GM21381 (cell line): ENCODE data around the gene DNAJC5.
"Not testable (repeated sequence)": the region's sequence is repeated elsewhere in the genome, so short reads cannot be mapped to it uniquely, and the experiment has no call there.

Source experiments
- ATAC-seq: cut with Tn5 transposase; IDR thresholded peaks from one replicate; pipeline ENCODE4 v1.9.1; 2021; ENCODE audit warnings: mild to moderate bottlenecking, moderate library complexity; ENCODE audit not compliant: unreplicated experiment

The DNAJC5 gene

DNA sequence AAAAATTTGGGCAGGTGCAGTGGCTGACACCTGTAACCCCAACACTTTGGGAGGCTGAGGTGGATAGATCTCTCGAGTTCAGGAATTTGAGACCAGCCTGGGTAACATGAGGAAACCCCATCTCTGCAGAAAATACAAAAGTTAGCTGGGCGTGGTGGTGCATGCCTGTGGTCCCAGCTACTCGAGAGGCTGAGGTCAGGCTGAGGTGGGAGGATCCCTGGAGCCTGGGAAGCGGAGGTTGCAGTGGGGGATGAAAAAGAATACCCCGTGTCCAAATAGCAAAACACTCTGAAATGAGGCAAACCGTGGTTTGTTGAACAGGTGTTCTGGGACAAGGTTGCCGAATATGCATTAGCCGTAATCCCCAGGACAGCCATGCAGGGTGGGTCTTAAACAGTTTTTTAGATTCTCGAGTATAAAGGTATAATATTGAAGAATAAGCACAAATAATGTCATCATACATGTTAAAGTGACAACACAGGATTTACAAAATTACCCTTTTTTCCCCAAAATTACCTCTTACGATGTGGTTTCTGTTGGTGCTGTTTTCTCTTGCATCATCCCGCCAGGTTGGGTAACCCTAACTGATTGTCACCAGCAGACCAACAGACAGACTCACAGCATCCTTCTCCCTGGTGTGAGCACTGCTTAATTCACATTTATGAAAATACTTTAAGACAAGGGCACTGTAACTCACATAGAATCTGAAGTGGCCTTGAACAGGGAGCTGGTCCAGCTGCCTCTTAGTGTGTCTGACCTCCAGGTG, 9.1 kb downstream of the DNAJC5 start:
- no peak for ATAC-seq

DNA sequence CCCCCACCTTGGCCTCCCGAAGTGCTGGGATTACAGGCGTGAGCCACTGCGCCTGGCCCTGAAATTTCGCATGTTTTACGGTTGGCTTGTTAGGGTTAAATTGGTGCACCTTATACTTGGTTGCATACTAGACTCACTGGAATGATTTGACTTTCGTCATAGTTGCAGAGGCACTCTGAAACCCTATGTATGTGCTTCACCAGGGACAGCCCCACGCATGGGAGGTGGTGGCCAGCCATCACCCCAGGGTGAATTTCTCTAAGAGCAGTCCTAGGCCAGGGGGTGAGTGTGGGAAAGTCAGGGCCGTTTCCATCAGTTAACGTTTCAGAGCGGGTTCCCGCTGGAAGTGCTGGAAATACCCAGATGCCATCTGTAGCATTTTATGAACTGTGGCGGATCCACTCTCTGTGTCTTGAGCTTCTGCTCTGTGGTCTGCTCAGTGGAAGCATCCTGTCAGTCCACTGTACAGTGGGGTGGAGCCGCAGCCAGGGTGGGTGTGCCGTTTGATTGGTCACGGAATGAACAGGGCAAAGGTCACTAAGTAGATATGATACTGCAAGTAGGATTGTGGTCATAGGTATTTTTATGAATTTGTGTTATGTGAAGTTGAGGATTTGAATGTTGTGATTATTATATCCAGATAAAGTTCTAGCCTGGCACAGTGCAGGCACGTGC, 13.2 kb downstream of the DNAJC5 start:
- ATAC-seq = no peak

DNA sequence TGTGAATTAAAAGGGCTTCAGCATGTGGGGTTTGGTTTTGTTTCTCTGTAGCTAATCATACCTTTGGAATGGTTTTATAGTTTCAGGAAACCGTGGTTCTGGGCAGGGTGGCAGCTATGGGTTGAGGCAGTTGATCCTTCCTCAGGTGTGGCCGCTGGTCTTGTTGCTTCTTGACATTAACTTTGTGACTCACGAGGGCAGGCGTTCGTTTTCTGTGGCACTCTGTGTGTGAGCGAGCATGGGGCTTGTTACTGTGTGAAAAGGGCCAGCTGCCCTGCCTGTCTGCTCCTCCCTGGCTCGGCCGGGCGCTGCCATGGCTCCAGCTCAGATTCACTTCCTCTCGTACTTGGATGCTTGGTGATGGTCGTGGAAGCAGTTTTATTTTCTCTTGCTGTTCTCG, 16.2 kb downstream of the DNAJC5 start:
- ATAC-seq = no peak

DNA sequence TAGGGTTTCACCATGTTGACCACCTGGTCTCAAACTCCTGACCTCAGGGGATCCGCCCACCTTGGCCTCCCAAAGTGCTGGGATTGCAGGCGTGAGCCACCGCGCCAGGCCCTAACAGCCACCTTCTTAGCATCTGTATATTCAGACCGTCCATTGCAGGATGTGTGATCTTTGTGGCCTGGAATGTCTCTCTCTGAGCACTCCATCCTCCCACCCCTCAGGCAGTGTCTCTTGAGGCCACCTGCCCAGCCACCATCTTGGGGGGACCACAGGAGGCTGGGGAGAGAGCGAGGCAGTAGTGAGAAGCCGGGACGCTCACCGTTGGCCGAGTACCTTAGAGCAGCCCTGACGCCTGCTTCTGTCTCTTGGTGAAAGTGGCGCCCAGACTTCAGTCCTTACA, 18.8 kb downstream of the DNAJC5 start:
- no peak for ATAC-seq

DNA sequence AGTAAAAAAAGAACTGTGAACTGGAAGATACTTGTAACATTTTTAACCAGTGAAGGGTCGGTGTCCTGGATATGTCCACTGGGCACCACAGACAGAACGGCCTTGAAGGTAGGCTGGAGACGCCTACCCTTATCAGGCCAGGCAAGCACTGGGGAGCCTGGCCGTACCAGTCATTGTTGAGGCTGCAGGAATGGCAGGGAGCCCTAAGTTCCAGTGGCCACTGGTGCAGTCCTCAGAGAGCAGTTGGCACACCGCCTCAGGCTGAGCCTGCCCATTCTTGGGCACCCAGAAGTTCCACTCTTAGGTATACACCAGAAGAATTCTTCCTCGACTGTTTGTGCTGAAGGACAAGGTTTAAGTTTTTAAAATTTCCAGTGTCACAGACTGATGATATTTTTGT, 20.5 kb downstream of the DNAJC5 start:
- ATAC-seq = no peak

DNA sequence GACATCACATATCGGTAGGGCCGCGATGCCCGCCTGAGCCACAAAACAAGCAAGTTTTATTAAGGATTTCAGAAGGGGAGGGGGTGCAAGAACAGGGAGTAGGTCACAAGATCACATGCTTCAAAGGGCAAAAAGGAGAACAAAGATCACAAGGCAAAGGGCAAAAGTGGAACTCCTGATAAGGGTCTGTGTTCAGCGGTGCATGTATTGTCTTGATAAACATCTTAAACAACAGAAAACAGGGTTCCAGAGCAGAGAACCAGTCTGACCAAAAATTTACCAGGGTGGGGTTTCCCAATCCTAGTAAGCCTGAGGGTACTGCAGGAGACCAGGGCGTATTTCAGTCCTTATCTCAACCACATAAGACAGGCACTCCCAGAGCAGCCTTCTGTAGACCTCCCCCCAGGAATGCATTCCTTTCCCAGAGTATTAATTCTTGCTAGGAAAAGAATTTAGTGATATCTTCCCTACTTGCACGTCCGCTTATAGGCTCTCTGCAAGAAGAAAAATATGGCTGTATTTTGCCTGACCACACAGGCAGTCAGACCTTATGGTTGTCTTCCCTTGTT, 21.5 kb downstream of the DNAJC5 start:
- ATAC-seq = not testable (repeated sequence)

DNA sequence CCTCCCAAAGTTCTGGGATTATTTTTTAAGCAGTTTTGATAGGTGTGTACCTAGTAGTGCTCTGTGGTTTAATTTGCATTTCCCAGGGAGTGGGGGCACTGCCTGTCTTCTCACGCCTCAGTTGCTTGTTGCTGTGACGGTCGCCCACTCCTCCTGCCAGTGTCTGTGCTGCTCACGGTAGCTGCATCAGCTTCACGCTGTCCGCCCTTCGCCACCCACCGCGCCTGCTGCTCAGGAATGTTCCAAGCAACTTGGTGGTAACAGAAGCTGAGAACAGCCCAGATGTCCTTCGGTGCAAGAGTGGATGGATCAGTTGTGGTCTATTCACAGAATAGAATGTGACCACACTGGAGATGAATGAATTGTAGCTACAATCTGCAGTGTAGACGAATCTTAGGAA, 22.9 kb downstream of the DNAJC5 start:
- no peak for ATAC-seq

DNA sequence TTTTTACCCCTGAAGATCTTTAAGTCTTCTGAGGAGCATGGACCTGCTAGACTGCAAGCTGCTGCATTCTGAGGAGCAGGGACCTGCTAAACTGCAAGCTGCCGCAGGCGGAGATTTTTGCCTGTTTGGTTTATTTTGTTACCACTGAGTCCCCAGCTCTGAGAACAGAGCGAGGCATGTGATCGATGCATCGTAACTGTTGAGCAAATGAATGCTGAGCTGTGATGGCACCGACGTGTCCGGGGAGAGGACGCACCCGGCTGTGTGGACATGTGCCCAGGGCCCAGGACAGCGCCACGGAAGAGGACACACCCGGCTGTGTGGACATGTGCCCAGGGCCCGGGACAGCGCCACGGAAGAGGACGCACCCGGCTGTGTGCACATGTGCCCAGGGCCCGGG, 24.2 kb downstream of the DNAJC5 start:
- ATAC-seq = no peak

DNA sequence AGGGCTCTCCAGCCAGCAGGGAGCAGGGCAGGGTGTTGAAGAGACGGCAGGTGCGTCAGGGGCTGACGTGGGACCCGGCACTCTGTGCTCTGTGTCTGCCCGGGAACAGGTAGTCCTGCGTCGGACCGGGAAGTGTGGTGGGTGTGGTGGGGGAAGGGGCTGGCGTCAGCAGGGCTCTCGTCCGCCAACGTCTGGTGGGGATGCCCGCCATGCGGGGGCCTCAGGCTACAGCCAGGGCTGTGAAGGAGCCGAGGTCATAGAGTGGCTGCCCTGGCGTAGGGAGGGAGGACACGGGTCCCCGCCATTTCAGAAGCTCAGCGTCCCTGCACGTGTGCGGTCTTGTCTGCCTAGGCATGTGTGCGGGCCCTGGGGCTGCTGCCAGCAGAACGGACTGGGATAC, 25.3 kb downstream of the DNAJC5 start:
- ATAC-seq = no peak

DNA sequence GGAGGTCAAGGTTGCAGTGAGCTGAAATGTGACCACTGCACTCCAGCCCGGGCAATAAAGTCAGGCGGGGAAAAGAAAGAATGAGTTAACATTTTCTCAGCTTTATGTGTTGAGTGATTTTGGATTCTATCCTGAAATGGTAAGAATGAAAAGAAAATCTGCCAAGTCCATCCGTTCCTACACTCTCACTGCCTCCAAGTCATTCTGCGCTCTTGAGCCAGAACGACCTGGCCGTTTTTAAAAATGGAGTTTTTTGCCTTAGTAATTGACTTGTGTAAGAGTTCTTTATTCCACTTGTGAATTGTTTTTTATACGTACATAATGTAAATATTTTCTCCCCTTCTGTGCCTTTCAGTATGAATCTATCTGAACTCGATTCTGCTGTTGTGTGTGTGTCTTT, 28.7 kb downstream of the DNAJC5 start:
- ATAC-seq = no peak

DNA sequence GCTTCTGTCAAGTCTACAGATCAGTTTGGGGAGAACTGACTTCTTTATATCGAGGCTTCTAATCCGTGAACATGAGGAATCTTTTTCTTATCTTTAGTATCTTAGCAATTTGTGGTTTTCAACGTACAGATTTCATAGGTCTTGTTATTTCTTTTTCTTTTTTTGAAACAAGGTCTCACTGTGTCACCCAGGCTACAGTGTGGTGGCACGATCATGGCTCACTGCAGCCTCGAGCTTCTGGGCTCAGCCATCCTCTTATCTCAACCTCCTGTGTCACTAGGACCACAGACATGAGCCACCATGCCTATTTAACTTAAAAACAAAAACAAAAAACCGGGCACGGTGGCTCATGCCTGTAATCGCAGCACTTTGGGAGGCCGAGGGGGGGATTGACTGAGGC, 29.3 kb downstream of the DNAJC5 start:
- ATAC-seq = no peak

DNA sequence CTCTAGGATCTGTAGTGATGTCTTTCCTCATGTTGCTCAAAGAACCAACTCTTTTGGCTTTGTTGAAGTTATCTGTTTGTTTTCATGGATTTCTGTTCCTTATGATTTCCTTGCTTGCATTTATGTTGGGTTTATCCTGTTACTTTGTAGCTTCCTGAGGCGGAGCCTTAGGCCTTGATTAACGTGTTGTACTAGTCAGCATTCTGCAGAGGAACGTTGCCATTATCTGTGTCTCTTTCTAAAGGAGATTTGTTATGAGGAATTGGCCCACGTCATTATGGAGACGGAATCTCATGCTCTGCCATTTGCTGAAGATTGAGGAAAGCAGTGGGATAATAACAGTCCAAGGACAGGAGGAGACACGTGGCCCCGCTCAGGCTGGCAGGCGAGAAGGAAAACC, 31.4 kb downstream of the DNAJC5 start:
- no peak for ATAC-seq

DNA sequence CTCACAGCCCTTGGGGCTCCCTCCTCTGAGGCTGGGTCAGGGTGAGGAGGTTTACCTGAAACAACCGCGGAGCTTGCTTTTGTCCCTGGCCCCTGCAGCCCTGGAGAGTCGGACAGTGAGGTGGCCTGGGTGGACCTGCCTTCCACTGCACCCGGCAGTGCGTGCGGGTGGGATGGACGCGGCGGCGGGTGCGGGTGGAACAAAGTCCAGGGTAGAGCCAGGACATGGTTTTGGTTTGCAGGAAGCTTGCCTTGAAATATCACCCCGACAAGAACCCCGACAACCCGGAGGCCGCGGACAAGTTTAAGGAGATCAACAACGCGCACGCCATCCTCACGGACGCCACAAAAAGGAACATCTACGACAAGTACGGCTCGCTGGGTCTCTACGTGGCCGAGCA, 34.1 kb downstream of the DNAJC5 start:
- no peak for ATAC-seq

DNA sequence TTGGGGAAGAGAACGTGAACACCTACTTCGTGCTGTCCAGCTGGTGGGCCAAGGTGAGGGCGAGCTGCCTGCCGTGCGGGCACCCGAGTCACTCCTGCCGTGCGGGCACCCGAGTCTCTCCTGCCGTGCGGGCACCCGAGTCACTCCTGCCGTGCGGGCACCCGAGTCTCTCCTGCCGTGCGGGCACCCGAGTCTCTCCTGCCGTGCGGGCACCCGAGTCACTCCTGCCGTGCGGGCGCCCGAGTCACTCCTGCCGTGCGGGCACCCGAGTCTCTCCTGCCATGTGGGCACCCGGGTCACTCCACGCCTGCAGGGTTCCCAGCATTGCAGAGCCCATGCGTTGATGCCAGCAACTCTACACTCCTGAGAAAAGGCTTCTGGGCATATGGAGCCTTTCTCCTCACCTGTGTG, 34.6 kb downstream of the DNAJC5 start:
- not testable (repeated sequence) for ATAC-seq

DNA sequence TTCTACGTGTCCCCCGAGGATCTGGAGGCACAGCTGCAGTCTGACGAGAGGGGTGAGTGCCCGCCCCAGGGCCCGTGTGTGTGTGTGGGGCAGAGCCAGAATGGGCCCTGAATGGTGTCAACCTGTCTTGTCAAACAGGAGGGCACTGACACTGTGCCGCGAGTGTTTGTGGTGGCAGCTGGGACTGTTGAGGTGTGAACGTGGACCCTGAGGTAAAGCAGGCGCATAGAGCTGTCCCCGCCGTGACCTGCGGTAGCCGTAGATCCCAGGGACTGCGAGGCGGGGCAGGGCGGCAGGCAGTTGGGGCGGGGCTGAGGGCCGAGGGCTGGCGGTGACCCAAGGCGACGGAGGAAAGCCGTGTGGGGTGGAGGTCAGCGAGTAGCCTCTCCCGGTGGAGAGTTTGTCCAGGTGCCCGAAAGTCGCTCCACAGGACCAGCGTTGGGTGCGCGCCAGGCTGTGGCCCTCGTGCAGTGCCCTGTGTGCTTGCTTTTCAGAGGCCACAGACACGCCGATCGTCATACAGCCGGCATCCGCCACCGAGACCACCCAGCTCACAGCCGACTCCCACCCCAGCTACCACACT, 36.1 kb downstream of the DNAJC5 start:
- ATAC-seq = no peak

DNA sequence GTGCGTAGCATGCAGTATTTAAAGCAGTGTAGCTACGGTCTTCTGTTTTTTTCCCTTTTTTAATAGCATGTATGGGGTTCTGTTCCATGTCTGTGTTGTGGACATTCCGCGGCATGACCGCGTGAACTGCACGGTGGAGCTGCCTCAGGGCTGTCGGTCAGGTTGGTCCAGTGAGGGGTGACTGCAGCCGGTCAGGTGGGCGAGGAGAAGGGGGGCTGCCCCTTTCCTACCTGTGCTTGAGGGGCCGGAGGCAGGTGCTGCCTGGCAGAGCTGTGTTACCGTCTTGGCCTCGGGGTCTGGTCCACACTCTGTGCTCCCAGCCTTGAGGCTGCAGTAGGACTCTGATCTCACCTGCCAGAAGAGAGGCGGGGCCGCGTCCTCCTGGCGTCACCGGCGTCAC, 36.8 kb downstream of the DNAJC5 start:
- no peak for ATAC-seq

DNA sequence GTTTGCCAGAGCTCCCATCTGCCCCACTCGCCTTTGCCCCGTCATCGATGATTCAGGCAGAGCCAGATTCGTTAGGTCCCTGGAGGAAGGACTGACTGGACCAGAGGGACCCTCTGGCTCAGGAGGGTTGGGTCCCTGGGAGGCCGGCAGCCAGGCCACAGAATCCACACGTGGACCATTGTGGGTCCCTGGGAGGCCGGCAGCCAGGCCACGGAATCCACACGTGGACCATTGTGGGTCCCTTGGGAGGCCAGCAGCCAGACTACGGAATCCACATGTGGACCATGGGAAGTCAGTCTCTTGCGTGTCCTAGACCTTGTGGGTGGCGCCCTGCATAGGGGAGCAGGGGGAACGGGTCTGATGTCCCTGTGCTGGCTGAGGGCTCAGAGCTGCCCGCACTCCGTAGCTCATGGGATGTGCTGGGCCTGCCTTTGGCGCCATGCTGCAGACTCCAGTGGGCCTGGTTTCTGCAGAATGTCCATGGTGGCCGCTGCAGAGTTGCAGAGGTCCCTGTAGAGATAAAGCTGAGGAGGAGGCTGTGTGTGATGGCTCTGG, 37.8 kb downstream of the DNAJC5 start:
- no peak for ATAC-seq

DNA sequence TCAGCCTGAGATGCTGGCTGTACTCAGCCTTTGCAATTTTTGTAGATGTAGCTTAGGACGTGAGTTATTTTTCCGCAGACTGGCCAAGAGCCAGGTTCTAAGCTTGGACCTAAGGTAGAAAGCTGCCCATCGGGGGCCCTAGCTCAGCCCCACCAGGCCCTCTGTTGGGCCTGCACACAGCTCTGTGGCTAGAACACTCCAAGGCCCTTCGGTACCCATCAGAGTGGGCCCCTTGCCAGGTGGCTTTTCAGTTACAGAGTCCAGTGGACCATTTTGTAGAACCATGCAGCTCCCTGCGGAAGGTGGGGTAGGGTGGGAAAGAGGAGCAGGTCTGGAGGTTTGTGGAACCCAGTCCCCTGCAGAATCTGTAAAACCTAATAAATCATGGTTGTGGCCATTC, 38.7 kb downstream of the DNAJC5 start:
- no peak for ATAC-seq

DNA sequence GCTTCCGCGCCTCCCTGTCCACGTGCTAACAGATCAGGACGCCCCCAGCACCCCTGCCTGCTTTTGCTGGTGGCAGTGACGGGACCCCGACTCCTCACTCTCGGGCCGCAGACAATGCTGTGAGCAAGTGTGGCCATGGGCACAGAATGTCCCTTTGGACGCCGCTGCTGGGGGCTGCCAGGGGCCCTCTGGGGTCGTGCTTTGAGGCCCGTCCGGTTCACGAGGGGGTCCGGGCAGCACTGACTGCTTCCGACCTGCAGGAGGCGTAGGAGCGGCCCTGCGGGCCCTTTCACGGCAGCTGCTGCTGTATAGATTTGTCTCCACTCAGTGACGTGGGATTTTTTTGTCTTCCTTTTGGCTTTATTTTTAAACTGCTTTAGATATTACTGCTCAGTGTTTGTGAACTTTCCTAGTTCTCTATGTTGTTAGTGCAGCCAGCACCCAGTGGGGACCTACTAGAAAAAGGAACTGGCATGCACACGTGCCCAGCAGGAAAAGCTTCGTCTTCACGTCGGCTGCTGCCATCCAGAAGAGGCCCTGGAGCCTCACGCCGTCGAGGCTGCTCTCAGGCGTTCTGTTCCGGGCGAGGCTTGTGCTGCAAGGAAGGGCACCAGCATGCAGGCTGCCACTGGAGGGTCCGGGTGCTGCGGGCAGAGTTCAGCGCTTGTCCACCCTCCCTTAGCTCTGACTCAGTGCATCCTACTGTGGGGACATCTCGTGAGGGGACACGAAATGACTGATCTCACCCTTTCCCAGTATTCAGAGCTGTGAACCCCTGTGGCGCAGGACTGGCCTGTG, 39.5 kb downstream of the DNAJC5 start:
- ATAC-seq = no peak

DNA sequence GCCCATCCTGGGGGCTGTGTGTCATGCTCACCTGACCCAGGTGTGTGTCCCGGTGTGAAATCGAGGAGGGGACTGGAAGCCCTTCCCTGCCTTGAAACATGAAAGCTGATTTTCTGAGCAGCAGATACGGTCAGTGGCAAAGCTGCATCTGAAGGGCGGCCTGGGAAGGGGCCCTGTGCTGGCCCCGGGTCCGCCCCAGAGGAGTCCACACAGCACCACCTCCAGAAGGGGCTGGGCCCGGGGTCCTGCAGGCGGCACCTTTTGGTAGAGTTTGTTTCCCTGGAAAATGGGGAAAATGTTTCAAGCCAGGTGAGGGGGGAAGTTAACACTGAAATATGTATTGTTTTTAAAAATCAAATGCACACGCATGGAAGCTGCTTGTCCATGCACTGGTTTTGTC, 40.5 kb downstream of the DNAJC5 start:
- ATAC-seq = no peak

DNA sequence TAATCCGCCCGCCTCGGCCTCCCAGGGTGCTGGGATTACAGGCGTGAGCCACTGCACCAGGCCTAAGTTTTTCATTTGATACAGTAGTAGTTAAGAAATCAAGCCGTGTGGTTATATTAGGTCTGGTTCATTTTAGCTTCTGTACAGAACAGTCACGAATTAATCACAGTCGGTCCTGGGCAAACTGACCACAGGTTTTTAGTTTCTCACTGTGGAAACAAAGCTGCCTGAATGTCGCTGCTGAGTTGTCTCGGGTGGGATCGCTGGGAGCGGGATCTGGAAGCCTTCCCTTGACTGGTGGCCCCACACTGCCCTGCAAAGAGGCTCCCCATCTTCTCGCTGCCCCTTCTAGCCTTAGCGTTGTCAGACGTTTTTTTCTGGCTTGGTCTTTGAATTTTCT, 42.7 kb downstream of the DNAJC5 start:
- no peak for ATAC-seq
